NCI-H524 treated with DMSO at 0.1 percent for 48 hours (cell line): ENCODE results near the gene FEN1.

Experiments
- DNase-seq: peaks from one replicate; lab custom pipeline; 2025; lab: John Stamatoyannopoulos, UW

FEN1 gene

DNA sequence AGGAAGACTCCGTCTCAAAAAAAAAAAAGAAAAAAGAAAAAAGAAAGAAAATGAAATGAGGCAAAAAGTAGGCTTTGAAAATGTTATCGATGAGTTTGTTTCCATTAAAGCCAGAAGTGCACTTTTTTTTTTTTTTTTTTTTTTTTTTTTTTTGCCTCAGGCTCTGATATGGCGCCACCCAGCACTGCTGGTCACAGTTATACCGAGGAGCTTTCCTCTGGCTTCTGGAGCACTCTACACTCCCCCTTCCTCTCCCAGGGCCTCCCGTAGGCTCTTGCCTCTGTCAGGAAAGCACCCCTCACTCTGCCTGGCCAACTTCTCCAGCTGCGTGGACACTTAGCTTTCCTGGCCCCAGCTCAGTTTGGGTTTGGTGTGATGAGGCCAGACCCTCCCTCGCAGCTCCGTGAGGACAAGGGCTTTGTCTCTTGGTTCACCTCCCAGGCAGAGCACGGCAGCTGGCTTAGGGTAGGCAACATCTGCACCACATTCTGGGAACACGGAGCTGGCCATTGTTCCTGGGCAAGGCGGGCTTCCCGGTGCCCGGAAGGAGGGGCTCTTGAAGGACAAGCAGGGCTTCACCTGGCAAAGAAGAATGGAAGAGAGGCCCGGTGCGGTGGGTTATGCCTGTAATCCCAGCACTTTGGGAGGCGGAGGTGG is 52.3 kb downstream of the FEN1 start:
- DNase-seq: no peak

DNA sequence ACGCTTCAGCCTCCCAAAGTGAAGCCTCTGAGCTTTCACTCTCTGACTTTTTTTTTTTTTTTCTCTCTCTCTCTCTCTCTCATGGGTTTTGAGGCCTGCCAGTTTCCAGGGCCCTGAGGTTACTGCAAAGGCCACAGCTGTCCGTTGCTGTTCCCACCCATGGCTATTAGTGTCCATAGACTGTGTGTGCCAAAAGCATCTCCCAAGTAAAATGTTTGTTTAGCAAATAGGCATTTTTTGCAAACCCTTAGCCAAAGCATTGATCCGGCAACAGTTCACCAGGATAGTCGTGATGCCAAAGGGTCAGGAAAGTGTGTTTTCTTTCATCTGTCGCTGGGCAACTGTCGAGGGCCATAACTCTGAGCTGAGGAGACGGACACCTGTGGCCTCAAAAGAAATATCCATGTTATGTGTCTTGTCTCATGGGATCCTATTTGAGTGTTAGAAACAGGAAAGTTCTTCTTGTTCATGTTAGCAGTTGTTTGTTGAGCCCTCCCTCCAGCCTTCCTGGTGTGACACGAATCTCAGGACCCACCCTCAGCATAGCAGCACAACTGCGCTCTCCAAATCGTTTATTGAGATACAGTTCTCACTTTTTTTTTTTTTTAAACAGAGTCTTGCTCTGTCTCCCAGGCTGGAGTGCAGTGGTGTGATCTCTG is 53.8 kb downstream of the FEN1 start:
- no peak for DNase-seq
